ENCODE results near the gene APOL2. TPM values are rescaled to one million over a fixed set of nuclear protein-coding genes. Genes with fewer than 3 reads are reported as not detected.

The APOL2 gene
- total and polyA plus RNA-seq, 10 of the 15 experiments (the other 5 are each of a cell fraction or from before 2014, with no cell fraction given), result 4.4 to 39.9 (median 25.0) TPM

DNA sequence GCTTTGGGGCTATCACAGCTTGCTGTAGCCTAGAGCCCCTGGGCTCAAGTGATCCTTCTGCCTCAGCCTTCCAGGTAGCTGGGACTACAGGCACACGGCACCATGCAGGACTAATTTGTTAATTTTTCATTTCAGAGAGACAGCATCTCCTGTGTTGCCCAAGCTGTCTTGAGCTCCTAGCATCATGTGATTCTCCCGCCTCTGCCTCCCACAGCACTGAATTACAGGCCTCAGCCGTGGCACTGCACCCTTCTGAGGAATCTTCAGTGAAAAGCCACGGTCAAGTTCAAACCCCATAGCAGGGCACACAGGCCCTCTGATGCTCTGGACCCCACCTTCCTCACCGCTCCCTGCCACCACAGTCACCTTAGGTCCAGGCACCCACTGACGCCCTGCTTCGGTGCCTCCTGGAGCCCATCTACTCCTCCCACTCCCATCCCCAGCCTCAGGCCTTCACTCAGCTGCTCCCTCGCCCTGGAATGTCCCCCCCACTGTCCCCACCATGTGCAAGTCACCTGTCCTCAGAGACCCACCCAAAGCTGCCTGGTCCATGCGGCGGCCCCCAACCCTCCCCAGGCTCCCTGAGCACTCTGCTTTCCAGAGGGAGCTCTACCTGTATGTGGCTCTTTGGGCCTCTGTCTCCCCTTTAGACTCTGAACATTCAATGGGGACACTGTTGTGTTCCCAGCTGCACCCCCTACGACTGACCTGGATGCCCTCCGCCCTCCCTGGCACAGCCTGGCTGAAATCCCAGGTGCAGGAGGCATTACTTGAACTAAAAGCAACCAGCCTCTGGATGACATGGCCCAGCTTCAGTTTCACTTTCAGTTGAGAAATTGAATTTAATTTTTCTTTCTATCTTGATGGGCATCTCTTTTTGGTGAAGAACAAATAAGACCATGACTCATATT is 1.6 kb downstream of the APOL2 start:
- BruUV-seq (replicated peaks), result TSS peak; percentile 37
- DNase-seq (ENCODE audit: low read depth, low spot score), result no peak
- Histone ChIP-seq H3K9ac (ENCODE audit: control insufficient read depth, insufficient read depth, low read length) (peak overlapping the region; percentile 65), H4K20me1 (ENCODE audit: control insufficient read depth, insufficient read depth) (no peaks in the 10 kb centered on the region), H2AFZ (ENCODE audit: control insufficient read depth, low read depth, low read length) (no peak overlapping the region), H3K4me1 (ENCODE audit: control insufficient read depth, insufficient read depth, low read length) (peaks cover 31% of the 10 kb centered on the region), H3K27me3 (replicated peaks in 1 of 2; ENCODE audit: control insufficient read depth in 2 of 2, insufficient read depth in 2 of 2, low read length in 1 of 2) (no peaks in the 10 kb centered on the region), H3K4me2 (ENCODE audit: control insufficient read depth, insufficient read depth) (peak overlapping the region; percentile 88), H3K27ac (ENCODE audit: control insufficient read depth, insufficient read depth) (peak overlapping the region; percentile 79), H3K36me3 (ENCODE audit: control insufficient read depth in 2 of 2, insufficient read depth in 2 of 2, low read length in 1 of 2) (peaks cover 3 to 13% of the 10 kb centered on the region in 2 experiments; a peak in 2 of 4 replicates), H3K9me3 (replicated peaks; ENCODE audit: control insufficient read depth, insufficient read depth, low read length) (no peaks in the 10 kb centered on the region; the same call in 2 of the 3 replicates), H3K79me2 (ENCODE audit: control insufficient read depth, insufficient read depth, low read length) (peaks cover 43% of the 10 kb centered on the region), H3K4me3 (peak overlapping the region; percentile 96)
- ATAC-seq, result peak; percentile 18; the same call in 2 of the 3 replicates
- TF ChIP-seq, protein P1, sequence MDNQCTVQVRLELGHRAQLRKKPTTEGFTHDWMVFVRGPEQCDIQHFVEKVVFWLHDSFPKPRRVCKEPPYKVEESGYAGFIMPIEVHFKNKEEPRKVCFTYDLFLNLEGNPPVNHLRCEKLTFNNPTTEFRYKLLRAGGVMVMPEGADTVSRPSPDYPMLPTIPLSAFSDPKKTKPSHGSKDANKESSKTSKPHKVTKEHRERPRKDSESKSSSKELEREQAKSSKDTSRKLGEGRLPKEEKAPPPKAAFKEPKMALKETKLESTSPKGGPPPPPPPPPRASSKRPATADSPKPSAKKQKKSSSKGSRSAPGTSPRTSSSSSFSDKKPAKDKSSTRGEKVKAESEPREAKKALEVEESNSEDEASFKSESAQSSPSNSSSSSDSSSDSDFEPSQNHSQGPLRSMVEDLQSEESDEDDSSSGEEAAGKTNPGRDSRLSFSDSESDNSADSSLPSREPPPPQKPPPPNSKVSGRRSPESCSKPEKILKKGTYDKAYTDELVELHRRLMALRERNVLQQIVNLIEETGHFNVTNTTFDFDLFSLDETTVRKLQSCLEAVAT (IDR thresholded peaks at IDR 0.05), result peak; percentile 89
- TF ChIP-seq IKZF1 (conservative IDR thresholded peaks at IDR 0.05) (0 out of 2 replicates have a peak, but pooled peaks have one; percentile 19), CEBPB (IDR thresholded peaks at IDR 0.05; ENCODE audit: borderline replicate concordance in 1 of 2, low read depth in 2 of 2, low read length in 2 of 2) (no peak), HDGF (IDR thresholded peaks at IDR 0.05) (0 out of 2 replicates have a peak, but pooled peaks have one; percentile 37), RAD21 (IDR thresholded peaks at IDR 0.05; ENCODE audit: insufficient read depth, low read depth, low read length) (no peak), EED (IDR thresholded peaks at IDR 0.05; ENCODE audit: low read depth) (0 out of 2 replicates have a peak, but pooled peaks have one; percentile 13), ZNF24 (IDR thresholded peaks at IDR 0.05) (no peak), BCLAF1 (IDR thresholded peaks at IDR 0.05) (no peak)
- RAD21 ChIA-PET (ENCODE audit: unreplicated experiment), result interaction anchor here (0.6 to 4.7 kb wide), 12 partner anchors 16 to 172 kb away, joined by 3 to 100 read pairs (median 4); partner anchors contain the start of genes APOL1 and APOL3
- SMC1A ChIA-PET (ENCODE audit: uncharacterized antibody, unreplicated experiment), result interaction anchor here (0.6 to 9.5 kb wide), 13 partner anchors 10 to 77 kb away, joined by 3 to 165 read pairs (median 8); partner anchors contain the start of genes APOL1 and APOL3
- intact Hi-C loops (cut with micrococcal nuclease; ENCODE audit: unreplicated experiment) (loop anchor here (5.0 kb wide), 1 partner anchor 40 kb away; no protein-coding TSS in a partner anchor), in situ Hi-C loops (cut with MboI) (no loop called here)
- CTCF ChIA-PET, result interaction anchor here (0.9 to 8.0 kb wide), 14 partner anchors 10 to 233 kb away, joined by 3 to 153 read pairs (median 6); partner anchors contain the start of gene APOL1
- no peak for FAIRE-seq
- POLR2A ChIA-PET, result interaction anchor here (0.6 to 7.7 kb wide), 4 partner anchors 10 to 256 kb away, joined by 3 to 99 read pairs (median 4); partner anchors contain the start of gene APOL1
- WGBS (ENCODE audit: insufficient coverage, insufficient replicate concordance, low lambda C conversion rate, missing lambda C conversion rate), result 57% methylated on average over 12 of the region's 12 CpGs
